RPMI7951 (cell line): Measurements from ENCODE around the gene MYMX. TPM values are rescaled to one million over a fixed set of nuclear protein-coding genes. Genes with fewer than 3 reads are reported as not detected.
A peak's percentile ranks its signal among the peaks of the same experiment; 100 is the strongest.
"Not testable (repeated sequence)": the region's sequence is repeated elsewhere in the genome, so short reads cannot be mapped to it uniquely, and the experiment has no call there.

Experiments
- DNase-seq: peaks from one replicate; pipeline ENCODE4 v3.0.0-alpha.2; 2012; ENCODE audit warnings: low read depth
- total RNA-seq: library from RNA; depleted of rRNA; stranded (reverse); fragments of >200 nt; shearing (Covaris generic); gene quantifications from 2 replicates; pipeline ENCODE4 v1.2.3, GENCODE V29; 2014

MYMX gene
- total RNA-seq, 1 experiment from 2014 or later: not detected

DNA sequence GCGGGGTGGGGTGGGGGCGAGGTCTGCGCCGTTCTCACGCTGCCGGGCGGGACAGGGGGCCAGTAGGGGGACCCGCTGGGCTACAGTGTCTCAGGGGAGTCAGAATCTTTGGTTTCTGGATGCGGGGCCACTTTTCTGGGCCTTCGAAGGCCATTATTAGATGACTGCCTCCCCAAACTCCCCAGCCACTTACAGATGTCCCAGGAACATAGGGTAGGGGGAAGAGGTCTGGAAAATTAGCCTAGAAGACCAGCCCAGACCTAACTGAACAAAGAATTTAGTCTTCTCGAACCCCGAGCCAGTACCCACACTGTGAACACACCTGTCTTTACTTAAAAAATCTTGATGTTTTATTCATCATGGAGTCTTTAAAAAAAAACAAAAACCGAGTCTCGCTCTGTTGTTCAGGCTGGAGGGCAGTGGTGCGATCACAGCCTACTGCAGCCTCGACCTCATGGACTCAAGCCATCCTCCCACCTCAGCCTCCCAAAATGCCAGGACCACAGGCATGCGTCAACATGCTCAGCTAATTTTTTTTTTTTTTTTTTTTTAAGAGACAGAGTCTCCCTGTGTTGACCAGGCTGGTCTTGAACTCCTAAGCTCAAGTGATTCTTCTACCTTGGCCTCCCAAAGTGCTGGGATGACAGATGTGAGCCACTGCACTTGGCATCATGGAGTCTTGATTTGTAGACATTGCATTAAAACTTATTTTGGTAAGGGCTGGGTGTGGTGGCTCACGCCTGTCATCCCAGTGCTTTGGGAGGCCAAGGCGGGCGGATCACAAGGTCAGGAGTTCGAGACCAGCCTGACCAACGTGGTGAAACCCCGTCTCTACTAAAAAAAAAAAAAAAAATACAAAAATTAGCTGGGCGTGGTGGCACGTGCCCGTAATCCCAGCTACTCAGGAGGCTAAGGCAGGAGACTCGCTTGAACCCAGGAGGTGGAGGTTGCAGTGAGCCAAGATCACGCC, 3.4 kb downstream of the MYMX start:
- DNase-seq: no peak

DNA sequence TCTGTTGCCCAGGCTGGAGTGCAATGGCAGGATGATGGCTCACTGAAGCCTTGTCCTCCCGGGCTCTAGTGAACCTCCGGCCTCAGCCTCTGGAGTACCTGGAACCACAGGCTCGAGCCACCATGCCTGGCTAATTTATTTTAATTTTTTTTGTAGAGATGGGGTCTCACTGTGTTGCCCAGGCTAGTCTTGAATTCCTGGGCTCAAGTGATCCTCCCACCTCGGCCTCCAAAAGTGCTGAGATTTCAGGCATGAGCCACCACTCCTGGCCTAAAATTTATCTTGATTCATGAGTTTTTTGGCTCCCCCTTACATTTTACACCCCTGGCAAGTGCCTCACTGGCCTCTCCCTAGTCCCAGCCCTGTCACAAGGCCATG, 4.2 kb downstream of the MYMX start:
- DNase-seq: no peak

- peak; percentile 83 for DNase-seq
These were observed 4.7 kb downstream of the MYMX start for GRCh38 chr6:44221291-44221960.

DNA sequence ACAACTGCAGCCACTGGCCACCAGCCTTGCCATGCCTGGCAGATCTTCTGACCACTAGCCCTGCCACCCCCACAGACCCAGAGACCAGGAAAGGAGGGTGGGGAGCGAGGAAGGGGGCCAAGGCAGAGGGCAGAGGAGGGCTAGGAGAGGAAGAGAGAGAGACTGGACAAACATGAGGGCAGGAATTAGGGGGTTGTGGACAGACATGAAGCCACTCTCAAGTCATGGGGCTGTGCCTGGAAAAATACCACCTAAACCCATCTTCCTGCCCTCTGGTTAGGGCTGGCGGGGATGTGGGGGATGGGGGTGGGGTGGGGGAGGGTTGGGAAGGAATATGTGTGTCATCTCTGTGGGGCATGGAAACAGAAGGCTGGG, 5.2 kb downstream of the MYMX start:
- DNase-seq: no peak

- no peak for DNase-seq
These were observed 6.0 kb downstream of the MYMX start for GRCh38 chr6:44222486-44223318.

GRCh38 chr6:44223319-44224028, 6.7 kb downstream of the MYMX start, which contains the start of gene SLC29A1:
Gene SLC29A1 (plus strand): TSS chr6:44223595. CDS start chr6:44227314, 3,719 bp downstream.
- DNase-seq: peak; percentile 71

DNA sequence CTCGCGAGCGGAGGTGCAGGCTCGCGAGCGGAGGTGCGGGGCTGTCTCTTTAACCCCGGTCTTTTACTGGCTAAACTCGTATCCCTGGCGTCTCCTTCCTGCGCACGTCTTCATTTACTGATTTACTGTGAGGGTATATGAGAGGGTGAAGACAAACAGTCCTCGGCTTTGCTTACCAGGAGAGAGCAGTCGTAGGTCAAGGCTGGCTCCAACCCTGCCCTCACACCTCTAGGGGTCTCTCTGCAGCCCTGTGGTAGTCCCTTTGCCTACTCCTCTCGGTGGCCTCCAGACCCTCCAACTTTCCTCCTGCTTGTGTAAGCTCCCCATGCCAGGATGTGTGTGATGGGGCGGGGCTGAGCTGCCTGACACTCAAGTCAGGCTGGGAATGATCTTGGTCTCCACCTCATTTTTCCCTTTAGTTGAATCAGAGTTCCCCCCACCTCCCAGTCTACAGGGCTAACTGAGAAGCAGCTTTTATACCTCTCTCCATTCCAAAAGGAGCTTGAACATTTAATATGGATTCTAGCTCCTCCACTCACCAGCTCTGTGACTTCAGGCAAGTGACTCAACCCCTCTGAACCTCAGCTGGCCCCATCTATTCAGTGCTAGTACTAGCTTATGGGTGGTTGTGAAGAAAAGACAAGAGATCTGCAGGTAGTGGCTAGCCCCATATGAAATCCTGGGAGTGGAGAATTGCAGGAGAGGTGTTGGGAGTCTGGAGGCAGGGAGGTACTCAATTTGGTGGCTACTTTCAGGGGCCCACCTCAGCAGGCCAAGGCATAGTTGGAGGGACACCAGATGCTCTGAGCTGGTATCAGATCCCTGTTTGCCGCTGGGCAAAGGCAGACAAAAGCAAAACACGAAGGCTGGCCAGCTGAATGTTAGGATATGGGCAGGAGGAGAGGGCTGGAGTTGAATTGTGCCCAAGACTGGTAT, 7.6 kb downstream of the MYMX start:
- DNase-seq: no peak

DNA sequence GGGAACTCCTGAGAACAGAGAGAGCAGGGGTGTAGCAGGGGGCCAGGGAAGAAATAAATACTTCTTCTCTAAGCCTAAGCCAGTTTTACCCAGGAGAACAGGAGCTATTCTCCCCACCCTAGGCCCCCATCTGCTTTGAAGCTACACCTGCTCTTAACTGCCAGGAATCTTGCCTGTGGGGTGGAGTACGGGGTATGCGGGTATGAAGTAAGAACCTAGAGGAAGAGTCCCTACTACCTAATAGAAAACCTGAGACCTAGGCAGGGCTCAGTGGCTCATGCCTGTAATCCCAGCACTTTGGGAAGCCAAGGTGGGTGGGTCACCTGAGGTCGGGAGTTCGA, 8.2 kb downstream of the MYMX start:
- no peak for DNase-seq

GRCh38 chr6:44225579-44226325, 9.0 kb downstream of the MYMX start:
- DNase-seq: no peak

DNA sequence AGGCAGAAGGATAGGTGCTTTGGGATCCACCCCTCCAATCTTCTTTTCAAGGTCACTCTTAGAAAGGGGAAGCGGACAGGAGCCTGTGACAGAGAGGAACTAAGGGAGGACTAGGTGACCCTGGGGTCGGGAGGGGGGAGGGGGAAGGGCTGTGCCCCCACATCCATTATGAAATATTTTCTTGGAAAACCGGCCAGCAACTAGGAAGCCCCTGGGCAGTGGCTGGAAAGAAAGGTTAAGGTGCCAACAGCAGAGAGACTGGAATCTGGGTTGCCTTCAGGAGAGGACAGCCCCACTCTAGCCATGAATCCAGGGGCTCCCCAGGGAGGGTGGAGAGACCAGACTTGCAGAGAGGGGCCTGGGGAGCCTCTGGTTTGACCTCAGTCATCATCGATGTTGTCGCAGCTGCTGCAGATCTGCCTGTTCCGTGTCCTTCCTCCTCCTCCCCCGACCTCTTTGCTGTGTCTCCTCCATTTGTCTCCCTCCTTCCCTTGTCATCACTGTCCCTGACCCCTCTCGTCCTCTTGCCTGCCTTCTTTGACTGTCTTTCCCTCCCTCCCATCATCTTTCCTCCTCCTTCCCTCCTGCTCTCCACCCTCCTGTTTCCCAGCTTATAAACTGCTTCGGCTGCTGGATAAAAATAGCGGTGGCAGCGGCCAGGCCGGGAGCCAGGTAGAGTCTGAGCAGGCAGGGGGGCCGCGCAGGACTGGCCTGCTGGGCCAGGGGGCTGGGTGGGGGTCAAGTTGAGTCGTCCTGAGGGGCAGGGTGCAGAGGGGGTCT, 9.8 kb downstream of the MYMX start:
- no peak for DNase-seq

- no peak for DNase-seq
These were observed 10.5 kb downstream of the MYMX start for GRCh38 chr6:44227148-44227793.

DNA sequence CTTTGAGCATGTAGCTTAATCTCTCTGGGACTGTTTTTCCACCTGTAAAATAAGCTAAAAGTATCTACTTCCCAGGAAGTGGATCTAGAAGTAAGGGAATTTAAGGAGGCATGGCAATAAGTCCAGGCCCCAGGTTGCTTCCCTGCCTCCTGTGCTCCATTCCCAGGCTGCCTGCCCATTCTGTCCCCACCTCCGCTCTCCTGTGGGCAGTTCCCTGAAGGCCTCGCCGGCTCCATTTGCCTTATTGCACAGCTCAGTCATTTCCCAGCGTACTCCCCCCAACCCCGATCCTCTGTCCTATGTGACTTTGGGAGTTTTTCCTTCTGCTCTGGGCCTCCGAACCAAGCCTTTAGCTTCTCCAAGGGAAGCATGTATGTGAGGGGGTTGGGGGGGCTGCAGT, 11.3 kb downstream of the MYMX start:
- no peak for DNase-seq

- no peak for DNase-seq
These were observed 11.7 kb downstream of the MYMX start for GRCh38 chr6:44228433-44228832.

DNA sequence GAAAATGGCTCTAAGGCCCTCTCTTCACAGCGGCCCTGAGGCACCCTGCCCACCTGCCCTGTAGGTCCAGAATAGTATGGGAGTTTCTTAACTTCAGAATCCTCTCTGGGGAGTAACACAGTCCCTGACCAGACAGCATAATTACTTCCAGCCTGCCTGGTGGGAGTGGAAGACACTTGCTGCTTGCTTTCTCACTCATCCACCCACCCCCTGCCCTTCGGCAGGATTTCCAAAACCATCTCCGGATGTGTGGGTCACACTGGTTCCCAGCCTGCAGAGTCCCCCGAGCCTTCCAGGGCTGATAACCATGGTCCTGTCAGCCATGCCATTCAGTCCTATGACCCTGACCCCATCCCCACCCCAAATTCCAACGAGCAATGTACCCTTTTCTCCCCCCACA, 12.1 kb downstream of the MYMX start:
- no peak for DNase-seq

DNA sequence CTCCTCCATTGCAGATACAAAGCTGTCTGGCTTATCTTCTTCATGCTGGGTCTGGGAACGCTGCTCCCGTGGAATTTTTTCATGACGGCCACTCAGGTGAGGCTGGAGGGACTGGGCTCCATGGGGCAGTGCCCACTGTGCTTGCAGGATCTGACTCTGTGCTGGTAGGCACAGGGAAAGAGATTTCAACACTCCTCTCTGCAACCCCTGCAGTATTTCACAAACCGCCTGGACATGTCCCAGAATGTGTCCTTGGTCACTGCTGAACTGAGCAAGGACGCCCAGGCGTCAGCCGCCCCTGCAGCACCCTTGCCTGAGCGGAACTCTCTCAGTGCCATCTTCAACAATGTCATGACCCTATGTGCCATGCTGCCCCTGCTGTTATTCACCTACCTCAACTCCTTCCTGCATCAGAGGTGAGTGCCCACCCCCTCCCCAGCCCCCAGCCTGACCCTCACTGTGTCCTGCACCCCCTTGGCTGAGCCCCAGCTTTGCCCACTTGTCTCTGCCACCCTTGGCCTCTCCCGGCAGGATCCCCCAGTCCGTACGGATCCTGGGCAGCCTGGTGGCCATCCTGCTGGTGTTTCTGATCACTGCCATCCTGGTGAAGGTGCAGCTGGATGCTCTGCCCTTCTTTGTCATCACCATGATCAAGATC, 12.8 kb downstream of the MYMX start:
- no peak for DNase-seq

DNA sequence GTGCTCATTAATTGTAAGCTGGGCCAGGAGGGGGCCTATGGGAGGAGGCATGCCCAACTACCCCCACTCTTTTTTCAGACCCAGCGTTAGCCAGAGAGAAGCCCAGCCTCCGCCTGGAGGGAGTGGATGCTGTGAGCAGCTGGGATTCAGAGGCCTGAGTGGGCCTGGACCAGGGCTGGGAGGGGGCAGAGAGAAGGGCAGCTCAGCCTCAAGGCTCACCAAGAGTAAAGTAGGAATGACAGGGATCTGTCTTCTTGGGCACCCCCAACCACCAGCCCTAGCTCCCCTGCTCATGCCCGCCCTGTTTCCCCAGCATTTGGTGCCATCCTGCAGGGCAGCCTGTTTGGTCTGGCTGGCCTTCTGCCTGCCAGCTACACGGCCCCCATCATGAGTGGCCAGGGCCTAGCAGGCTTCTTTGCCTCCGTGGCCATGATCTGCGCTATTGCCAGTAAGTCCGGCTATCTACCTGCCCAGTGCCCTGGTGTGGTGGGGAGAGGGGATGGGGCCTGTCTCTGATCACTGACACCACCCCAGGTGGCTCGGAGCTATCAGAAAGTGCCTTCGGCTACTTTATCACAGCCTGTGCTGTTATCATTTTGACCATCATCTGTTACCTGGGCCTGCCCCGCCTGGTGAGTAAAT, 13.4 kb downstream of the MYMX start:
- no peak for DNase-seq

DNA sequence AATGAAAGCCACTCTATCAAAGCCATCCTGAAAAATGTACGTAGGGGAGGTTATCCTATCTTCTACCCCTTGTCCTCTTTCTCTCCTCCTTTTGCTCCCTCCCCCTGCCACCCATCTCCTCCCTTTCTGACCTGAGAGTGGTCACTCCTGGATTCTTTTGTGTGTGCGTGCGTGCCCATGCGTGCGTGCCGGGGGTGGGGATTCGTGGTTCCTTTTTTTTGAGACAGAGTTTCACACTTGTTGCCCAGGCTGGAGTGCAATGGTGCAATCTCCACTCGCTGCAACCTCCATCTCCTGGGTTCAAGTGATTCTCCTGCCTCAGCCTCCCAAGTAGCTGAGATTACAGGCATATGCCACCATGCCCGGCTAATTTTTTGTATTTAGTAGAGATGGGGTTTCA, 14.7 kb downstream of the MYMX start:
- not testable (repeated sequence) for DNase-seq
